ENCODE data around the gene KLRC4. TPM values are rescaled to one million over a fixed set of nuclear protein-coding genes. Genes with fewer than 3 reads are reported as not detected.
"Not testable (repeated sequence)": the region's sequence is repeated elsewhere in the genome, so short reads cannot be mapped to it uniquely, and the experiment has no call there.

The KLRC4 gene
- polyA plus RNA-seq, 1 donor from 2014 or later, result 8.2 TPM

DNA sequence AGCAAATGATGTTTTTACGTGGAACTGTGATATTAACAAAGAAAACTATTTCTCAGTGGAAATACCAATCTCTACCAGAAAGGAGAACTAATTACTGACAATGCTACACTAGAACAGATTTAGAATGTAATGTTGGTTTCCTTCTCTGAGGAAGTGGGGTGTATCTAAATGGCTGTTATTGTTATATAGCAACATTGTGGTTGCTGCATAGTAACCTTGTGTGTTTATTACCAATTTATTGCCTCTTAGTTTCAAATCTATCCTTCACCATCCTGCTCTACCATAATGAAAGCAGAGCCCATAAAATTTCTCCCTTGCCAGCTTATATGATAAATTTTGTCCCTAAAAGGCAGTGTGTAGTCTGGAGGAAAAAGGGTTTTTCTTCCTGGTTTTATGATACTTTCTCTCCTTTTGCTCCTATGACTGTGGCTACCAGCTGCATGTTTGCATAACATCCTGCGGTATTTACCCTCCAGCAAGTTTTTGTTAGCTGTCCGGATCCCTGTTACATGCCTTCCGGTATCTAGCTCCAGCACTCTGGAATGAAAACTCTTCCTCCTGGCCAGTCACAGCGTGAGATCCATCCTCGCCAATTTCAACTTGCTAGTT lies 14.1 kb downstream of the KLRC4 start:
- Histone ChIP-seq H3K79me2 (replicated peaks; ENCODE audit: insufficient read depth, low read length) (no peaks in the 10 kb centered on the region), H3K27ac (ENCODE audit: low read length) (no peak overlapping the region), H3K4me2 (ENCODE audit: low read length) (no peak overlapping the region), H2AFZ (ENCODE audit: low read depth, low read length) (no peak overlapping the region), H3F3A (ENCODE audit: insufficient read depth, low read length, poor library complexity, severe bottlenecking) (no peaks in the 10 kb centered on the region), H3K36me3 (ENCODE audit: insufficient read depth, low read length) (no peaks in the 10 kb centered on the region), H3K9me2 (ENCODE audit: insufficient read depth, low read length) (no peaks in the 10 kb centered on the region), H4K20me1 (ENCODE audit: insufficient read depth) (no peaks in the 10 kb centered on the region), H3K9ac (ENCODE audit: low read length) (no peak overlapping the region), H3K27me3 (ENCODE audit: insufficient read depth, low read depth, low read length) (no peaks in the 10 kb centered on the region), H3K9me3 (ENCODE audit: low read length) (peaks cover 2% of the 10 kb centered on the region), H3K4me3 (ENCODE audit: low read length) (no peak overlapping the region)
- TF ChIP-seq RAD21 (conservative IDR thresholded peaks at IDR 0.05) (no peak), TAF1 (IDR thresholded peaks at IDR 0.05; ENCODE audit: low read depth) (no peak), MXI1 (conservative IDR thresholded peaks at IDR 0.05; ENCODE audit: poor library complexity, severe bottlenecking) (no peak)
- TF ChIP-seq, protein P1, sequence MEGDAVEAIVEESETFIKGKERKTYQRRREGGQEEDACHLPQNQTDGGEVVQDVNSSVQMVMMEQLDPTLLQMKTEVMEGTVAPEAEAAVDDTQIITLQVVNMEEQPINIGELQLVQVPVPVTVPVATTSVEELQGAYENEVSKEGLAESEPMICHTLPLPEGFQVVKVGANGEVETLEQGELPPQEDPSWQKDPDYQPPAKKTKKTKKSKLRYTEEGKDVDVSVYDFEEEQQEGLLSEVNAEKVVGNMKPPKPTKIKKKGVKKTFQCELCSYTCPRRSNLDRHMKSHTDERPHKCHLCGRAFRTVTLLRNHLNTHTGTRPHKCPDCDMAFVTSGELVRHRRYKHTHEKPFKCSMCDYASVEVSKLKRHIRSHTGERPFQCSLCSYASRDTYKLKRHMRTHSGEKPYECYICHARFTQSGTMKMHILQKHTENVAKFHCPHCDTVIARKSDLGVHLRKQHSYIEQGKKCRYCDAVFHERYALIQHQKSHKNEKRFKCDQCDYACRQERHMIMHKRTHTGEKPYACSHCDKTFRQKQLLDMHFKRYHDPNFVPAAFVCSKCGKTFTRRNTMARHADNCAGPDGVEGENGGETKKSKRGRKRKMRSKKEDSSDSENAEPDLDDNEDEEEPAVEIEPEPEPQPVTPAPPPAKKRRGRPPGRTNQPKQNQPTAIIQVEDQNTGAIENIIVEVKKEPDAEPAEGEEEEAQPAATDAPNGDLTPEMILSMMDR (IDR thresholded peaks at IDR 0.05; ENCODE audit: poor library complexity, severe bottlenecking), result no peak

DNA sequence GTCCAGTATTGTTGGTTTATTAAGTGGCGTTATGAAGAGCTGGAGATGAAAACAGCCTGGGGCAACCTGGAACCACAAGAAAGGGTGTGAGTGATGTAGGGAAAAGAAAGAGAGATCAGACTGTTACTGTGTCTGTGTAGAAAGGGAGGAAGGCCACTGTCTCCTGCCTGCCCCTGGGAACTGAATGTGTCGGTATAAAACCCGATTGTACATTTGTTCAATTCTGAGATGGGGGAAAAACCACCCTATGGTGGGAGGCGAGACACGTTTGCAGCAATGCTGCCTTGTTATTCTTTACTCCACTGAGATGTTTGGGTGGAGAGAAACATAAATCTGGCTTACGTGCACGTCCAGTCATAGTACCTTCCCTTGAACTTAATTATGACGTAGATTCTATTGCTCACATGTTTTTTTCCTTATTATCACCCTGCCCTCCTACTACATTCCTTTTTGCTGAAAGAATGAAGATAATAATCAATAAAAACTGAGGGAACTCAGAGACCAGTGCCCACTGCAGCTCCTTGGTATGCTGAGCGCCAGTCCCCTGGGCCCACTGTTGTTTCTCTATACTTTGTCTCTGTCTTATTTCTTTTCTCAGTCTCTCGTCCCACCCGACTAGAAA lies 14.9 kb downstream of the KLRC4 start:
- not testable (repeated sequence) for H3F3A ChIP-seq (ENCODE audit: insufficient read depth, low read length, poor library complexity, severe bottlenecking); H3K27ac ChIP-seq (ENCODE audit: low read length); H2AFZ ChIP-seq (ENCODE audit: low read depth, low read length); H4K20me1 ChIP-seq (ENCODE audit: insufficient read depth); H3K9me3 ChIP-seq (ENCODE audit: low read length); H3K4me3 ChIP-seq (ENCODE audit: low read length); H3K36me3 ChIP-seq (ENCODE audit: insufficient read depth, low read length); H3K27me3 ChIP-seq (ENCODE audit: insufficient read depth, low read depth, low read length); H3K4me2 ChIP-seq (ENCODE audit: low read length); H3K9ac ChIP-seq (ENCODE audit: low read length); H3K79me2 ChIP-seq (replicated peaks; ENCODE audit: insufficient read depth, low read length); H3K9me2 ChIP-seq (ENCODE audit: insufficient read depth, low read length)

DNA sequence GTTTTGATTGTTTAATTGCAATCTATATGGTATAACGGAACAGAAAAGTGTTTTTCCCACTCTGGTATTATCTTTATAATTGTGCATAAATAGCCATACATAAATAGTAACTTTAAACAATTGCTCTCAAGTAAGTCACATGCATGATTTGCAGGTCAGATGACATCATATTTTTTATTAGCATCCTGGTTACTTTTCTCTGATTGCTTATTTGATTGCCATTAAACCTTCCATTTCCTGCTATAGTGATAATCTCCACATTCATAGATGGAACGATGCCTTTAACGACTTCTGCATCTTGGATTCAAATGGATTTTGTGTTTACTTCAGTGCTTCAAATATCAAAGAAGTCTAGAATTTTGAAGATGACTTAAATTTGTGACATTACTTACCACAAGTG lies 16.3 kb downstream of the KLRC4 start:
- Histone ChIP-seq H3K4me3 (ENCODE audit: low read length) (no peak overlapping the region), H3K4me2 (ENCODE audit: low read length) (no peak overlapping the region), H3K79me2 (replicated peaks; ENCODE audit: insufficient read depth, low read length) (no peaks in the 10 kb centered on the region), H3K9me2 (ENCODE audit: insufficient read depth, low read length) (no peaks in the 10 kb centered on the region), H3K36me3 (ENCODE audit: insufficient read depth, low read length) (no peaks in the 10 kb centered on the region), H3K27me3 (ENCODE audit: insufficient read depth, low read depth, low read length) (no peaks in the 10 kb centered on the region), H3K9ac (ENCODE audit: low read length) (no peak overlapping the region), H3K9me3 (ENCODE audit: low read length) (no peaks in the 10 kb centered on the region), H3K27ac (ENCODE audit: low read length) (no peak overlapping the region), H2AFZ (ENCODE audit: low read depth, low read length) (no peak overlapping the region), H4K20me1 (ENCODE audit: insufficient read depth) (no peaks in the 10 kb centered on the region), H3F3A (ENCODE audit: insufficient read depth, low read length, poor library complexity, severe bottlenecking) (no peaks in the 10 kb centered on the region)
- no peak for TF ChIP-seq MXI1 (conservative IDR thresholded peaks at IDR 0.05; ENCODE audit: poor library complexity, severe bottlenecking)

DNA sequence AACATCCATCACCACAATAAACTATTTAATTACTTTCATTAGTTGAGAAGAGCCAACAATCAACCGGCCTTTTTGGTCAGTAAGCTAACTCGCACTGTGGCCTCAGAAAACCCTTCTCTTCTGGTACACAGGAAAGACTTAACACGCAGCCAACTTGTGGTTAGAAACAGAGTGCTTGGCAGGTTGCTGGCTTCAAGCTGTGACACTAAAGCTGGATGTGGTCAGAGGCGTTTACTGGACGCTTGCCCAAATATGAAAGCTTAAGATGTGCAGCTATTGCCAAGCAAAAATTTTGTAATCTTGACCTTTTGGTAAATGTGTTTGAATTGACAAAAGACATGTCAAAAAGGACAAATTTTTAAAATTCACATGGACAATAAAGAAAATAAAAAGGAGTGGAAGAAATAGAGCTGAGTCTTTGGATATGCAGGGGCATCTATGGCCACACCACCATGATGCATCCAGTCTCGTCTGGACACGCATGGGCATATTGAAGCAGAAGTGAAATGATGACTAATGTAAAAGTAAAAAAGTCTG lies 17.1 kb downstream of the KLRC4 start:
- no peaks in the 10 kb centered on the region for H4K20me1 ChIP-seq (ENCODE audit: insufficient read depth)
- H3K9me2 ChIP-seq (ENCODE audit: insufficient read depth, low read length), result no peaks in the 10 kb centered on the region
- H3K9me3 ChIP-seq (ENCODE audit: low read length), result no peaks in the 10 kb centered on the region
- H3K4me2 ChIP-seq (ENCODE audit: low read length), result no peak overlapping the region
- no peak overlapping the region for H3K9ac ChIP-seq (ENCODE audit: low read length)
- H3K27me3 ChIP-seq (ENCODE audit: insufficient read depth, low read depth, low read length), result no peaks in the 10 kb centered on the region
- no peak overlapping the region for H2AFZ ChIP-seq (ENCODE audit: low read depth, low read length)
- TF ChIP-seq POLR2AphosphoS5 (IDR thresholded peaks at IDR 0.05), result no peak
- TF ChIP-seq EZH2 (IDR thresholded peaks at IDR 0.05; ENCODE audit: borderline replicate concordance, insufficient read depth, low read length, poor library complexity, severe bottlenecking), result no peak
- TF ChIP-seq EP300 (conservative IDR thresholded peaks at IDR 0.05; ENCODE audit: poor library complexity, severe bottlenecking), result no peak
- TF ChIP-seq TAF1 (IDR thresholded peaks at IDR 0.05; ENCODE audit: low read depth), result no peak
- no peak for TF ChIP-seq SMC3 (conservative IDR thresholded peaks at IDR 0.05; ENCODE audit: poor library complexity)
- no peak for TF ChIP-seq RAD21 (conservative IDR thresholded peaks at IDR 0.05)
- no peak for TF ChIP-seq MXI1 (conservative IDR thresholded peaks at IDR 0.05; ENCODE audit: poor library complexity, severe bottlenecking)
- TF ChIP-seq, protein P2, sequence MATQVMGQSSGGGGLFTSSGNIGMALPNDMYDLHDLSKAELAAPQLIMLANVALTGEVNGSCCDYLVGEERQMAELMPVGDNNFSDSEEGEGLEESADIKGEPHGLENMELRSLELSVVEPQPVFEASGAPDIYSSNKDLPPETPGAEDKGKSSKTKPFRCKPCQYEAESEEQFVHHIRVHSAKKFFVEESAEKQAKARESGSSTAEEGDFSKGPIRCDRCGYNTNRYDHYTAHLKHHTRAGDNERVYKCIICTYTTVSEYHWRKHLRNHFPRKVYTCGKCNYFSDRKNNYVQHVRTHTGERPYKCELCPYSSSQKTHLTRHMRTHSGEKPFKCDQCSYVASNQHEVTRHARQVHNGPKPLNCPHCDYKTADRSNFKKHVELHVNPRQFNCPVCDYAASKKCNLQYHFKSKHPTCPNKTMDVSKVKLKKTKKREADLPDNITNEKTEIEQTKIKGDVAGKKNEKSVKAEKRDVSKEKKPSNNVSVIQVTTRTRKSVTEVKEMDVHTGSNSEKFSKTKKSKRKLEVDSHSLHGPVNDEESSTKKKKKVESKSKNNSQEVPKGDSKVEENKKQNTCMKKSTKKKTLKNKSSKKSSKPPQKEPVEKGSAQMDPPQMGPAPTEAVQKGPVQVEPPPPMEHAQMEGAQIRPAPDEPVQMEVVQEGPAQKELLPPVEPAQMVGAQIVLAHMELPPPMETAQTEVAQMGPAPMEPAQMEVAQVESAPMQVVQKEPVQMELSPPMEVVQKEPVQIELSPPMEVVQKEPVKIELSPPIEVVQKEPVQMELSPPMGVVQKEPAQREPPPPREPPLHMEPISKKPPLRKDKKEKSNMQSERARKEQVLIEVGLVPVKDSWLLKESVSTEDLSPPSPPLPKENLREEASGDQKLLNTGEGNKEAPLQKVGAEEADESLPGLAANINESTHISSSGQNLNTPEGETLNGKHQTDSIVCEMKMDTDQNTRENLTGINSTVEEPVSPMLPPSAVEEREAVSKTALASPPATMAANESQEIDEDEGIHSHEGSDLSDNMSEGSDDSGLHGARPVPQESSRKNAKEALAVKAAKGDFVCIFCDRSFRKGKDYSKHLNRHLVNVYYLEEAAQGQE (IDR thresholded peaks at IDR 0.05; ENCODE audit: borderline replicate concordance), result no peak
- TF ChIP-seq, protein P1 (IDR thresholded peaks at IDR 0.05; ENCODE audit: poor library complexity, severe bottlenecking), result no peak
- H3K27ac ChIP-seq (ENCODE audit: low read length), result no peak overlapping the region
- no peaks in the 10 kb centered on the region for H3K36me3 ChIP-seq (ENCODE audit: insufficient read depth, low read length)
- no peaks in the 10 kb centered on the region for H3F3A ChIP-seq (ENCODE audit: insufficient read depth, low read length, poor library complexity, severe bottlenecking)
- no peaks in the 10 kb centered on the region for H3K79me2 ChIP-seq (replicated peaks; ENCODE audit: insufficient read depth, low read length)
- H3K4me3 ChIP-seq (ENCODE audit: low read length), result no peak overlapping the region
